MG63 (cell line): ENCODE measurements around the gene OR56A1. TPM values are rescaled to one million over a fixed set of nuclear protein-coding genes. Genes with fewer than 3 reads are reported as not detected.

Experiments used
- DNase-seq: peaks from one replicate; pipeline ENCODE4 v3.0.0-alpha.2; 2020
- H3K27me3 ChIP-seq: fragments of 250-450 bp; sonication (Bioruptor Pico); 2 replicates; pipeline ENCODE4 v1.5.1; 2020; ENCODE audit warnings: mild to moderate bottlenecking, moderate library complexity
- H3K36me3 ChIP-seq: fragments of 250-450 bp; sonication (Bioruptor Pico); 2 replicates; pipeline ENCODE4 v1.5.1; 2020; ENCODE audit warnings: mild to moderate bottlenecking, moderate library complexity
- H3K4me3 ChIP-seq: fragments of 250-450 bp; sonication (Bioruptor Pico); 2 replicates; pipeline ENCODE4 v1.5.1; 2020; ENCODE audit warnings: mild to moderate bottlenecking, moderate library complexity
- H3K9me3 ChIP-seq: fragments of 250-450 bp; sonication (Bioruptor Pico); 2 replicates; pipeline ENCODE4 v1.5.1; 2020; ENCODE audit warnings: mild to moderate bottlenecking, moderate library complexity
- total RNA-seq: library from RNA; depleted of rRNA; stranded (reverse); fragments of >200 nt; shearing (Covaris generic); gene quantifications from 2 replicates; pipeline ENCODE4 v1.2.3, GENCODE V29; 2014; ENCODE audit warnings: low replicate concordance; rRNA removed

The OR56A1 gene
- total RNA-seq, 1 experiment from 2014 or later: not detected

GRCh38 chr11:6006395-6006794, 24.2 kb downstream of the OR56A1 start:
- Histone ChIP-seq H3K27me3 (peaks cover 8% of the 10 kb centered on the region; the same call in 1 of the 2 replicates), H3K4me3 (no peak overlapping the region), H3K9me3 (no peaks in the 10 kb centered on the region), H3K36me3 (no peaks in the 10 kb centered on the region)
- no peak for DNase-seq

GRCh38 chr11:6002202-6002699, 28.3 kb downstream of the OR56A1 start:
- no peak overlapping the region for H3K4me3 ChIP-seq
- no peaks in the 10 kb centered on the region for H3K9me3 ChIP-seq
- H3K36me3 ChIP-seq: no peaks in the 10 kb centered on the region
- no peaks in the 10 kb centered on the region for H3K27me3 ChIP-seq
- no peak for DNase-seq

GRCh38 chr11:5994791-5995190, 35.8 kb downstream of the OR56A1 start:
- DNase-seq: no peak
- Histone ChIP-seq H3K27me3 (no peaks in the 10 kb centered on the region), H3K4me3 (no peak overlapping the region), H3K36me3 (no peaks in the 10 kb centered on the region), H3K9me3 (no peaks in the 10 kb centered on the region)

- Histone ChIP-seq H3K4me3 (no peak overlapping the region), H3K36me3 (no peaks in the 10 kb centered on the region), H3K9me3 (no peaks in the 10 kb centered on the region), H3K27me3 (no peaks in the 10 kb centered on the region)
- DNase-seq: no peak
These were observed 37.8 kb downstream of the OR56A1 start for GRCh38 chr11:5992604-5993251.

GRCh38 chr11:5992150-5992549, 38.4 kb downstream of the OR56A1 start:
- no peak overlapping the region for H3K4me3 ChIP-seq
- DNase-seq: peak; percentile 9

GRCh38 chr11:5989203-5989602, 41.4 kb downstream of the OR56A1 start:
- Histone ChIP-seq H3K4me3 (no peak overlapping the region), H3K27me3 (no peaks in the 10 kb centered on the region), H3K9me3 (no peaks in the 10 kb centered on the region), H3K36me3 (no peaks in the 10 kb centered on the region)
- DNase-seq: no peak

More at GRCh38 chr11:5992150-5992549, 38.4 kb downstream of the OR56A1 start:
- no peaks in the 10 kb centered on the region for H3K27me3 ChIP-seq
- no peaks in the 10 kb centered on the region for H3K36me3 ChIP-seq
- no peaks in the 10 kb centered on the region for H3K9me3 ChIP-seq

GRCh38 chr11:5986885-5987284, 43.7 kb downstream of the OR56A1 start, which contains the start of gene OR52L1:
TSS of gene OR52L1 (minus strand) at chr11:5986985. CDS start at chr11:5986930, 55 bp downstream.
- no peaks in the 10 kb centered on the region for H3K9me3 ChIP-seq
- H3K36me3 ChIP-seq: no peaks in the 10 kb centered on the region
- DNase-seq: no peak
- H3K4me3 ChIP-seq: no peak within 1 kb of the TSS
- no peaks in the 10 kb centered on the region for H3K27me3 ChIP-seq

- DNase-seq: no peak
- H3K36me3 ChIP-seq: no peaks in the 10 kb centered on the region
- H3K27me3 ChIP-seq: no peaks in the 10 kb centered on the region
- H3K9me3 ChIP-seq: peaks cover 6% of the 10 kb centered on the region; the same call in 1 of the 2 replicates
- H3K4me3 ChIP-seq: no peak overlapping the region
These were observed 47.1 kb downstream of the OR56A1 start for GRCh38 chr11:5983443-5983842.

- no peaks in the 10 kb centered on the region; the same call in 1 of the 2 replicates for H3K9me3 ChIP-seq
- peaks cover 4% of the 10 kb centered on the region; the same call in 1 of the 2 replicates for H3K27me3 ChIP-seq
- no peaks in the 10 kb centered on the region for H3K36me3 ChIP-seq
- no peak overlapping the region for H3K4me3 ChIP-seq
- no peak for DNase-seq
These were observed 57.0 kb downstream of the OR56A1 start for GRCh38 chr11:5973530-5973929.

Other genes starting within 250 kb of the OR56A1 start
- gene OR52N5, start 247.4 kb downstream of the OR56A1 start, total RNA-seq: not detected in 2 replicates
- not detected in 2 replicates for gene OR52N1, start 239.5 kb downstream of the OR56A1 start, total RNA-seq
- not detected in 2 replicates for gene OR52N2, start 221.8 kb downstream of the OR56A1 start, total RNA-seq
- not detected in 2 replicates for gene OR52E6, start 188.9 kb downstream of the OR56A1 start, total RNA-seq
- gene OR52E8, start 173.1 kb downstream of the OR56A1 start, total RNA-seq: not detected in 2 replicates
- not detected in 2 replicates for gene OR52E4, start 150.1 kb downstream of the OR56A1 start, total RNA-seq
- gene OR52E5, start 137.6 kb downstream of the OR56A1 start, total RNA-seq: not detected in 2 replicates
- gene OR56A3, start 88.5 kb downstream of the OR56A1 start, total RNA-seq: not detected in 2 replicates
- not detected in 2 replicates for gene OR56A5, start 62.3 kb downstream of the OR56A1 start, total RNA-seq
- gene OR52L1, start 43.8 kb downstream of the OR56A1 start, total RNA-seq: not detected in 2 replicates
- not detected in 2 replicates for gene OR56A4, start 23.8 kb downstream of the OR56A1 start, total RNA-seq
- gene OR56B4, start 76.9 kb upstream of the OR56A1 start, total RNA-seq: not detected in 2 replicates
- gene OR52B2, start 139.6 kb upstream of the OR56A1 start, total RNA-seq: not detected in 2 replicates
- not detected in 2 replicates for gene OR52W1, start 168.5 kb upstream of the OR56A1 start, total RNA-seq
- gene C11orf42, start 174.8 kb upstream of the OR56A1 start, total RNA-seq: not detected in 2 replicates
- gene FHIP1B, start 203.9 kb upstream of the OR56A1 start, total RNA-seq: 9.2 and 9.7 TPM in 2 replicates
- gene CNGA4, start 208.3 kb upstream of the OR56A1 start, total RNA-seq: not detected in 2 replicates
- not detected in 2 replicates for gene CCKBR, start 229.1 kb upstream of the OR56A1 start, total RNA-seq